ENCODE data around the gene BLOC1S6.
"Not testable (repeated sequence)": the region's sequence is repeated elsewhere in the genome, so short reads cannot be mapped to it uniquely, and the experiment has no call there.

The BLOC1S6 gene

GRCh38 chr15:45640616-45641015, 53.4 kb downstream of the BLOC1S6 start:
- no peak for DNase-seq

- DNase-seq: no peak
These were observed 54.2 kb downstream of the BLOC1S6 start for GRCh38 chr15:45641374-45641781.

DNA sequence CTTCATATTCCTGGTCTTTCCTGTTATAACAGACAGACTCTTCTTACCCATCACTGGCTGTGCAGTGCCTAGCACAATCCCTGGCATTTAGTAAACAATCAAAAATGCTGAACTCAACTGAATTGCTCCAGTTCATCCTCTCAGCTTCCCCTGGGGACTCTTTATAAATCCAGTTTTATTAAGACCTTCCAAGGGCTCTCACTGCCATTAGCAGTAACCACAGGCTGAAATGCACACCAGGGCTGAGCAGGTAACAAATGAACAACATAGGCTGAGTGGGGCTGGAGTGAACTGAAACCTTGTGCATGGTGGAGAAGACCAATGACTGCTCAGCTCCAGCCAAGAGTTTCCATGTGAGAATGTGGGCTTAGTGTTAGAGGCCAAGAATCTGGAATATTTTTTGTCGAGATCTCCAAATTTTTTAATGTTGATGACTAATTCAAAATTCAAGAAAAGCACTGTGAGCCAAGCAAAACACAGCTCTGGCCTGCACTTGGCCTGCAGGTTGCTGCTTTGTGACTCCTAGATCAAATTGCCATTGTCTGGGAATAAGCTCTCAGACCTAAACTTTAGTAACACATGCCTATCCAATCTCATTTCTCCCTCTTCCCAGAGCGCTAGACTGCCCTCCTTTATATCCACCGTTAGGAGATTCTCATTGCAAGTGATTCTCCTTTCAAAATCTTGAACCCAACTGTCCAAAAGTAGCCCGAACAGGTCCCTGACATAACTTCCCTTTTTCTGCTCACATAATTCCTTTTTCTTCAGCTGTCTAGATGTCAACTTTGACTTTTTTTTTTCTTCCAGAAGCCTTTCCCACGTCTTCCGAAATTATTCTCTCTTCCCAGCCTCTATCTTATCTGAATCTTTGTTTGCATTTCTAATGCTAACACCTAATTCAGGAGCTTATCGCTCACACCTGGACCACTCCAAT, 55.1 kb downstream of the BLOC1S6 start:
- DNase-seq: no peak

GRCh38 chr15:45644437-45644836, 57.3 kb downstream of the BLOC1S6 start:
- no peak for DNase-seq

- DNase-seq: no peak
These were observed 58.1 kb downstream of the BLOC1S6 start for GRCh38 chr15:45645026-45645980.

DNA sequence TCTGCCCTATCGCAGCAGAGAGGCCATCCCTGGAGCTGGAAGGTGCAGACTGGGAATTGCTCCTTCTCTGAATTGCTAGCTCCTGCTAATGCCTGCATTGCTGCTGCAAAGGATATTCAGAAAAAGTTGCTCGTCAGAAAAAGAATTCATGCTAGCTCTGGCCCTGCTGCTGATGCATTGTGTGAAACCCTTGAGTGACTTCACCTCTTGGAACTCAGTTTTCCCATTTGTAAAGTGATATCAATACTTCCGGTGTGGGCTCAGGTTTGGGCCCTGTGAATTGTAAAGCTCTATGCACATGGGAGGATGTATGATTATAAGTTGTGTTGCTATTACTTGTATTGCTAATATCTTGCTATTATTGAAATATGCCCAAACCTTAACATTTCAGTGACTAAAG, 59.0 kb downstream of the BLOC1S6 start:
- DNase-seq: no peak

- DNase-seq: no peak
These were observed 60.6 kb downstream of the BLOC1S6 start for GRCh38 chr15:45647828-45648227.

DNA sequence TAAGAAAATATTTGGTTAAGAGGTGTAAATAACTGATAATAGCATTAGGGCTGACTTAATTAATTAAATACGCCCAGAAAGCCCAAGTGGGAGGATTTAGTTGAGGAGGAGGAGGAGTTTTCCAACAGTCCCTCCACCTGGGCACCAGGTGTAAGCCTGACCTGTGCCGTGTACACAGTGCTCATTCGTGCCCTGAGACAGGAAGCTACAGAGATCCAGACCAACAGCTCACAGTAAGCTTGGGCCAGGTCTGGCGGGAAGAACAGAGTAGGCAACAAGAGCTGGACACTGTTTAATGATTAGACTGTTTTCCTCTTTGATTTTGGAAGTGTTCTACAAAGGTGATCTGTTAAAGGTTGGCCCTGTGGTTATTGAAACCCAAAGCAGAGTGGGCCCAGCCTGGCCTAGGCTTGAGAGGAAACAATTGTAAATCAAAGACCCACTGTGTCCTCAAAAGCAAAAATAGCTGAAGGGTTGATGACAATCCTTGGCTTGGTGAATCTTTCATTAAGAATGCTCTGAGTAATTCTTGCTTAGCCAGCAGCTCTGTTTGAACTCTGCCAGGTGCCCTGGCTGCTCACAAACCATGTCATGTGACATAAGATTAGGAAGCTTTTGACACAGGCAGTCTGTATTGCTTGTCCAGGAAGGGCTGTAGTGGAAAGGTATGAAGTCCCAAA, 61.5 kb downstream of the BLOC1S6 start:
- no peak for DNase-seq

GRCh38 chr15:45650007-45650406, 62.8 kb downstream of the BLOC1S6 start:
- not testable (repeated sequence) for DNase-seq

DNA sequence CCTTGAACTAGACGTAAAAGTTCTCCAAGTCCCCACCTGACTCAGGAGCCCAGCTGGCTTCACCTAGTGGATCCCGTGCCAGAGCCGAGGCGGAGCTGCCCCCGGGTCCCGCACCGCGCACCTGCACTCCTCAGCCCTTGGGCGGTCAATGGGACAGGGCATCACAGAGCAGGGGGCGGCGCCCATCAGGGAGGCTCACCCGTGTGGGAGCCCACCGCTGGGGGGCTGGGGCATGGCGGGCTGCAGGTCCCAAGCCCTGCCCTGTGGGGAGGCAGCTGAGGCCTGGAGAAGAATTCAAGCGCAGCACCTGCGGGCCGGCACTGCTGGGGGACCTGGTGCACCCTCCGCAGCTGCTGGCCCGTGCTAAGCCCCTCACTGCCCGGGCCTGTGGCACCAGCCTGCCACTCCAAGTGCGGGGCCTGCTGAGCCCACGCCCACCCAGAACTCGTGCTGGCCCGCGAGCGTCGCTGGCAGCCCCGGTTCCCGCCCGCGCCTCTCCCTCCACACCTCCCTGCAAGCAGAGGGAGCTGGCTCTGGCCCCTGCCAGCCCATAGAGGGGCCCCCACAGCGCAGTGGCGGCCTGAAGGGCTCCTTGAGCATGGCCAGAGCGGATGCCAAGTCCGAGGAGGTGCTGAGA, 63.8 kb downstream of the BLOC1S6 start:
- DNase-seq: no peak

- DNase-seq: no peak
These were observed 66.7 kb downstream of the BLOC1S6 start for GRCh38 chr15:45653702-45654424.

GRCh38 chr15:45654749-45655148, 67.6 kb downstream of the BLOC1S6 start:
- no peak for DNase-seq

GRCh38 chr15:45657254-45657653, 70.1 kb downstream of the BLOC1S6 start:
- DNase-seq: no peak

GRCh38 chr15:45657764-45658545, 70.8 kb downstream of the BLOC1S6 start:
- no peak for DNase-seq
